Activated CD8-positive, alpha-beta memory T cell treated with anti-CD3 and anti-CD28 coated beads for 36 hours (primary cell): ENCODE results near the gene TTLL11. TPM values are rescaled to one million over a fixed set of nuclear protein-coding genes. Genes with fewer than 3 reads are reported as not detected.

Source experiments
- CTCF ChIA-PET: fragments of 350-600 bp; sonication (Branson Sonifier 250); formaldehyde crosslinking; loops from one replicate; lab custom pipeline; 2021; ENCODE audit warnings: antibody characterized with exemption; lab: Charles Lee
- POLR2A ChIA-PET: fragments of 350-600 bp; sonication (Branson Sonifier 250); formaldehyde crosslinking; loops from one replicate; lab custom pipeline; 2021; ENCODE audit warnings: antibody characterized with exemption; lab: Charles Lee
- total RNA-seq, 2 experiments: library from RNA; stranded (reverse); gene quantifications; one replicate each; pipeline ENCODE4 v1.2.3, GENCODE V29; 2021

The TTLL11 gene
- total RNA-seq, 2 experiments from 2014 or later, result 2.0 to 2.6 TPM

GRCh38 chr9:121783111-121783510 lies 310.0 kb downstream of the TTLL11 start:
- ChIA-PET POLR2A (no interaction called here), CTCF (no interaction called here)

DNA sequence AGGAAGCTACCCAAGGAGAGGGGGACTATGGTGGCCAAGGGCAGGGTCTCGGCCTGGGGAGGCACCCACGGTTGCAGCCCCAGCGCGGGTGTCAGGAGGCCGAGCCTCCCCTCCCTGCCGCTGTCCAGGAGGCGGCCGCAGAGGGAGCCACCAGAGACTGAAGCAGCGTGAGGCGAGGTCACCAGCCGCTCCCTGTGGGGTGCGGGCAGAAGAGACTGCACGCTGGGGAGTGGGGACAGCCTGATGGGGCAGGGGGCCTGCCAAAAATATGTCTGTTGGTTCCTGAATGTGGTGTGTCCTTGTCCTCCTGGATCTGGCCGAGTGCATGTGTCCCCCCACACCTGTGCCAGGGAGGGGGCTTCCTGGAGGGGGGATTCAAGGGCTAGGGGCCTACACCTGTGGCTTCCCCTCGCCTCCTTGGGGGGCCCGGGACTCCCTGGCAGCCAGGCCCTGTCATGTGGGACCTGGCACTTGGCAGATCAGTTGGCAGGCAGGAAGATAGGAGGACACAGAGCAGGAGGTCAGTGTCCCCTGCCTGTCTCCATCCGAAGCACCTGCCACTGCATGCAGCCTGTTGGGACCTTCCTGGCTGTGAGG lies 310.5 kb downstream of the TTLL11 start:
- POLR2A ChIA-PET, result no interaction called here
- CTCF ChIA-PET, result no interaction called here

DNA sequence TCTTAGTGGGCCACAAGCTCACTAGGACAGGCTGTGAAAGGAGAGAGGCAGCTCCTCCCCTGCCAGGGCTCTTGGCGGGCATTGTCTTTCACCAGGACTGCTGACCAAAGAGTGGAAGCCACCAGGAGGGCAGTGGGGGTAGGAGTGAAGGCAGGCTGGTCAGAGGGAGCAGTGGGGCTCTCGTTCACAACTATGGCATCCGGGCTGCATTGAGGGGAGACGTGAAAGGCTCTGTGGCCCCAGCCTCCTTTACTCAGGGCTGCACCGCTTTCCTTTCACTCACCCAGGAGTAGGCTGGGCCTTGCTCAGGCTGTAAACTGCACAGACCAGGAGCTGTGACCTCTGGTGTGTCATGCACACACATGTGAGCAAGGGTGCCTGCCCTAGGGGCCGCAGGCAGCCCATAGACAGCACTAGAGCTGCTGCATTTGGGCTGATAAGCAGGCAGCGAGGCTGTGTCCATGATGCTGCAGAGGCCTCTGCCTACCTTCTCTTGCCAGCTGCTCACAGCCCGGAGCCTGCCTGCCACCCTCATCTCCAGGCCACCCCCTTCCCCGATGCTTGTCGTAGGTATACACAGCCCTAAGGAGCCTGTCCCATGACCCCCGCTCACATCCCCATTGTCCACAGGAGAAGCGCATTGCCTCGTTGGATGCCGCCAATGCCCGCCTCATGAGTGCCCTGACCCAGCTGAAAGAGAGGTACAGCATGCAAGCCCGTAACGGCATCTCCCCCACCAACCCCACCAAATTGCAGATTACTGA lies 311.2 kb downstream of the TTLL11 start:
- ChIA-PET POLR2A (no interaction called here), CTCF (no interaction called here)

GRCh38 chr9:121781145-121781548 lies 312.0 kb downstream of the TTLL11 start:
- POLR2A ChIA-PET, result no interaction called here
- CTCF ChIA-PET, result no interaction called here

DNA sequence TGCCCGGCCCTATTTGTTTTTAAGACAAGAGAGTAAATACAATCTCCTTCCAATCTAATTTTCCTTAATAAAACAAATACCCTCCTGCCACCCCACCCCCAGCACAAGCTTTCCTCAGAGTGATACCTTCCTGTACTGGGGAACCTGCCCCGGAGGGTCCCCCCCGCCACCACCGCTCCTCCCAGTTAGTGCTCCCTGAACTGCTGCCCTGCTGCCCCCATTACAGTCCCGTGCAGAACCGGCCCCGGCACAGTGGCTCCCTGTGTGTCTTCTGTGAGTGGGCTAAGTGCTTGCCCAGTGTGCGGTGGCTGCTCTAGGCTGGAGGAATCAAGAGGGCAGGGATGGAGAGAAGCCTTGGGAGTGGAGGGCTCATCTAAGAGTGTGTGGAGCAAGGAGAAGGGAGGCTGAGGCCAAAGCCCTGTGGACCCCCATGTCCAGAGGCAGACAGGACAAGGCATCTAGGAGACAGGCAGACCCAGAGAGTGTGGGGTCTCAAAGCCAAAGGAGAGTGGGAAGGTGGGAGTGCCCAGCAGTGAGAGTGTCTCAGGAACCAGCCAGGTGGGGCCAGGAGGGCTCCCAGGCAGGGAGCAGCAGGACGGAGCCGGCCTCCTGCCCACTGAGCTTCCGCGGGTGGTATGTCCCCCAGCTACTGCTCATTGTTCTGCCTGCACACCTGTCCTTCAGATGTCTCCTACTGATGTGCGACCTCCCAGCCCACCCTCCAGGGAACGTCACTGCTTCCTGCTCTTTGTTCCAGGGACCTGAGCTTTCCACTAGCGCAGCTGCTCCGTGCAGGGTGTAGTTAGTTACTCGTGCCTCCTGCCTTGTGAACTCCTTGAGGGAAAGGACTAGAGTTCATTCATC lies 312.7 kb downstream of the TTLL11 start:
- ChIA-PET POLR2A (no interaction called here), CTCF (no interaction called here)

DNA sequence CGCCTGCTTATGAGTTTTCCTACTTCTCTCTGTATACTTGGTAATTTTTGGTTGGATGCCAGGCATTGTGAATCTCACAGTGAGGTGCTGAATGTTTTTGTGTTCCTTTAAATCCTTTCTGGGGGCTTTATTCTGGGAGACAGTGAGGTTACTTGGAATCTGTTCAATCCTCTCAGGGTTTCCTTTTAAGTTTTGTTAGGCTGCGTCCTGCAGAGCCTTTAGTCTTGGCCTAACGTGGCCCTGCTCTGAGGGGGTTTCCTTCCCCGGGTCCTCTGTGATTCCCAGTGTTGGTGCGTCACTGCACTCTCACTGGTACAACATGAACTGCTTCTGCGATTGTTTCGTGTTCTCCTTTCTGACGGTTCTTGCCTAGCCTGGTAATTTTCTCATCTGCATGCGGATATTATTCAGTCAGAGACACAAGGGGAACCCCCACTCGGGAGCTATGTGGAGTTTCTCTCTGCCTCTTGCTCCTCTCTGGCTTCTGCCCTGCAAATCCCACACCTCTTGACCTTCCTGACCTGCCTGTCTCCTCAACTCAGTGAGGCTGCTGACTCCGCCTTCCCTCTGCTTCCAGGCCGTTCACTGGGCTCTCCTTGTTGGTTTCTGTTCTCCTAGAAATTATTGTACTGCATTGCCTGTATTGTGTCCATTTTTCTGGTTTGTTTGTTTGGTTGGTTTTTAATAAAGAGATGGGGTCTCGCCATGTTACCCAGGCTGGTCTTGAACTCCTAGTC lies 313.6 kb downstream of the TTLL11 start:
- ChIA-PET CTCF (no interaction called here), POLR2A (no interaction called here)

DNA sequence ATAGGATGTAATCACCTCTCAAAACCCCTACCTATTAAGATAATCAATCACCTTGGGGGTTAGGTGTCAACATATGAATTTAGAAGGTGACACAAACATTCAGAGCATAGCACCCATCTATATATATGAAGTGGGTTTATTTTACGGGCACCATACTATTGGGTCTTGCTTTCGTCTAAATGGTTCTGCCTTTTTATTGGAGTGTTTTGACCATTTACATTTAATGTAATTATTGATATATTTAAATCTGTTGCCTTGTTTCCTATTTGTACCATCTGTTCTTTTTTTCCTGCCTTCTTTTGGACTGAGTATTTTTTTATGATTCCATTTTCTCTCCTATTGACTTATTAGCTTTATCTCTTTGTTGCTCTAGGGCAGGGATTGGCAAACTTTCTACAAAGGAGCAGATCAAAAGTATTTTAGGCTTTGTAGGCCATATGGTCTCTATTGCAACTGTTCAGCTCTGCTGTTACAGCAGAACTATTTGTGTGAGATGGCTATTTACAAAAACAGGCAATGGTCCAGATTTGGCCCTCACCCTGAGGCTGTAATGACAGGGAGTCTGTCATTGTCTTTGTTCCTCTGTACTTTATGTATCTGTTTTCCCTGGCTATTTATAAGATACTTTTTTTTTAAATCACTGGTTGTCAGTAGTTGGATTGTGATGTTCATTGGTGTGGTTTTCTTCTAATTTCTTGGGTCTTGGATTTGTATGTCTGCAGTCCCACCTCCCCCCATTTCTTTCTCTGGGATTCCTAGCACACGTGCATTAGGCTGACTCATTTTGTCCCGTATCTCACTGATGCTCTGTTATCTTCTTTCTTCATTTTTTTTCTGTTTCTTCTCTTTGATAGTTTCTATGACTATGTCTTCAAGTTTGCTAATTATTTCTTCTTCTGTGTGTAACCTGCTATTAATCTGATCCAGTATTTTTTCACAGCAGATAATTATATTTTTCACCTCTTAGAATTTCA lies 314.6 kb downstream of the TTLL11 start:
- ChIA-PET POLR2A (no interaction called here), CTCF (no interaction called here)

DNA sequence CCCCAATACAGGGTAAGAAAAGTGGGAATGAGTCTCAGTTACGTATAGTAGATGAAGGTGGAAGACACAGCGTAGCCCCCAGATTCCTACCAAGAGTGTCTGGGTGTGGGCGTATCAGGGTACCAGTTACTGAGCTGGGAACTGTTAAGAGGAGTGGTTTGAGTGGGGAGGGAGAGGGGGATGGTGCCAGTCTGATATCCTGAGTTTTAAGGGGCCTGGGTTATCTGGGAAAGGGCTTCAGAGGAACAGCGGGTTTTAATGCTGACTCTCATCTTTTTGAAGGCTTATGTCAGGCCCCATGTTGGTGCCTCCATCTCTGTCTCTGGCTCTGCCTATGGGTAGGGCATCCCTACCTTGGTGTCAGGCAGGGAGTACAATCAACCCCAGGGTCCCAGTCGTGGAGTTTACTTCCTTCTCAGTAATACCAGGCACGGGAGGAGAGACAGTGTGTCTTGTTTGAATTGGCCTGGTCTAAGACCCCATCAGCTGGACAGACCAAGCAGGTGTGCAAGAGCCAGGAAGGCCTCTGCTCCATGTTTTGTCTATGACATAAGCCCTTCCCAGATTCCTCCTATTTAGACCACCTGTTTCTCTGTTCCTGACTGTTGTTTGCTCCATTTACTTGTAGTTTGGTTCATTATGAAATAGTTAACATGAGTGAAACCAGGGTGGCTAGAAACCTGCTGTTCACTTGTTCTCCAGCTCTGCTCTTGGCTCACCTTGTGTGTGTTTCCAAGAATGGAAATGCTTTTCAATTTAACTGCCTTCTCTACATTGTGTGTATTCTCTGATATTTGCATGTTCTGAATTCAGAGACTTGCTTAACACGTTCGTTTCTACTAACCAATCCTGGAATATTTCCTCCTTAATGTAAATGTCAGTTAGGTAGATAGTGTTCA lies 316.1 kb downstream of the TTLL11 start:
- ChIA-PET POLR2A (no interaction called here), CTCF (no interaction called here)

DNA sequence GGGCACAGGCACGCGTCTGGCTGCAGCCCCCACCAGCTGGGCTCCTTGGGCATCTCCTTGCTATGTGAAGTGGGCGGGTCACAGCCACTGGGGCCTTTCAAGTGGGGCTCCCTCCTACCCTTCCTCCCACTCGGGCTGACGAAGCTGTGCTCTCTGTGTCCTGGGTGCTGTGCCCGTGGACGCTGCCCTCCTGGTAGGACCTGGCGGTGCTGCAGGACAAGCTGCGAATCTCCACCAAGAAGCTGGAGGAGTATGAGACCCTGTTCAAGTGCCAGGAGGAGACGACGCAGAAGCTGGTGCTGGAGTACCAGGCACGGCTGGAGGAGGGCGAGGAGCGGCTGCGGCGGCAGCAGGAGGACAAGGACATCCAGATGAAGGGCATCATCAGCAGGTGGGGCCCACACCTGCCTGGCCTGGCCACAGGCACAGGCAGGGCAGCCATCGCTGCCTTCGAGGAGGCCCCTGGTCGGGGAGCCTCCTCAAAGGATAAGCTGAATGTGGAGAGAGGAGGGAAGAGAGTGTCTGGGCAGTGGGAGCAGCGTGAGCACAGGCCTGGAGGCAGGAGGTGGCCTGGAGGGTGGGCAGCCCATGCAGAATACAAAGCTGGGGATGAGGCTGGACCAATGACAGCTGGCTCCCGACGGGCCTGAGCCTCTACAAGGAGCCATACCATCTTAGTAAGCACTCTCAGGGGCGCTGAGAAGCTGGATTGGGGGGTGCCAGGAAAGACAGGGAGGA lies 316.9 kb downstream of the TTLL11 start:
- CTCF ChIA-PET, result no interaction called here

DNA sequence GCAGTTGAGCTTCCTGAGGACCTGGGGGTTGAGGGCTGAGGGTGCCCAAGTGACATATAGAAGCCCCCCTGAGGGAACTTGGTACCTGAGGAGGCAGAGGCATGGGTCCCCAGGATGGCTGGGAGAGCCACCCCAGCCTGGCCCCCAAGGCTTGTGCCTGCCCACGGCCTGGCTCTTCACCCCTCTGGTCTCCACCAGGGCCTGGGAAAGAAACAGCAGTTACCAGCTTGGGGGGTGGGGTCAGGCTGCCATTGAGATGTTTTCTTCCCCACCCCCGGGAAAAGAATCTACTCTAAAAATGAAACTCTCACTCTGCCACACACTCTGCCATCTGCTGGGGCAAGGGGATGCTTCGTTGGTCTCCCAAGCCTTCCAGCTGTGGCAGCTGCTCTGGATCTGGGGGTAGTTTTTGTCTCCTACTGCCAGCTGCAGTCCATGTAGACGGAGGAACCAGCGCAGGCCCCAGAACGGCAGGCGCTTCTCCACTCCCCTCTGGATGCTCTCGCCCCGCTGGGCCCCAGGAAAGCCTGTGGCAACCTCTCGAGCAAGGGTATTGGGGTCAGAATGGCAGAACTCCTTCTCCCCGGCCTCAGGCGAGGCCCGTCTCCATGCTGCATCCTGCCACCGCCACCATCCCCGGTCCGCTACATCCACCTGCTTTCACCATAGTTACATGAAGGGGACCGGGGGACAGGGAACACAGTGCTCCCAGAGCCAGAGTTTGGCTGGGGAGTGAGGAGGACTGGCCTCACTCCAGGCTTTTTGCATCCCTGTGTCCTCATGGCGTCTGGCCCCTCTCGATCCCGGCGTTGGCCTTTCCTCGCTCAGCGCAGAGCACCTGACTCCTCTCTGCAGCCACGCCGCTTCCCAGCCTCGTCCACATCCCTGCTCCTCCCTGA lies 318.1 kb downstream of the TTLL11 start:
- CTCF ChIA-PET, result no interaction called here
- POLR2A ChIA-PET, result no interaction called here

More for the DNA sequence above, 316.9 kb downstream of the TTLL11 start:
- POLR2A ChIA-PET, result no interaction called here

DNA sequence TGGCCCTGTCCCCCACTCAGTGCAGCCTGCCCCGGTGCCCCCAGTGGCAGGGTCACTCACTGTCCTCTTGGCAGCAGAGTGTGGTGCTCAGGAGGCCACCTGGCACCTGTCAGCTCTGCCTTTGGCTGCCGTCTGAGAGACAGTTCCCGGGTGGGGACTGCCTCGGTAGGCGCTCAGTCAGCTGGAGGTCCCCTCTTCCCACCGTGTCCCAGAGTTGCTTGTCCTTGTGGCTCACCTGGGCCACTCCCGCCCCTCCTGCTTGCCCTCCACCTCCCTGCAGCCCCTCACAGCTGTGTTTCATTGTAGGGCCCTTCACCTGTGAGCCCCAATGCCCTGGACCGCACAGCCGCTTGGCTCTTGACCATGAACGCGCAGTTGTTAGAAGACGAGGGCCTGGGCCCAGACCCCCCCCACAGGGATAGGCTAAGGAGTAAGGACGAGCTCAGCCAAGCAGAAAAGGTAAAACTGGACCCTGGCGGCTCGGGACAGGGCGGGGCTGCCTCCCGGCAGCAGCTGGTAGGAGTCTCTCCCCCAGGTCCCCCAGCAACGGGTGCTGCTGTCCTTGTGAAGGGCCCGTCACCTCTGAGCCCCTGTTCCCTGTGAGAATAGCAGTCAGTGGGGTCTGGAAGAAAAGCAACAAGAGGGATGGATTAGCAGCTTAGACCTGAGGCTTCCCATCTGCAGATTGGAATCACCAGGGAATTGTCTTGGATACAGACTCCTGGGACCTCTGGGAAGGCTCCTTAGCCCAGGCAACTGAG lies 319.0 kb downstream of the TTLL11 start:
- CTCF ChIA-PET, result no interaction called here
- POLR2A ChIA-PET, result no interaction called here

DNA sequence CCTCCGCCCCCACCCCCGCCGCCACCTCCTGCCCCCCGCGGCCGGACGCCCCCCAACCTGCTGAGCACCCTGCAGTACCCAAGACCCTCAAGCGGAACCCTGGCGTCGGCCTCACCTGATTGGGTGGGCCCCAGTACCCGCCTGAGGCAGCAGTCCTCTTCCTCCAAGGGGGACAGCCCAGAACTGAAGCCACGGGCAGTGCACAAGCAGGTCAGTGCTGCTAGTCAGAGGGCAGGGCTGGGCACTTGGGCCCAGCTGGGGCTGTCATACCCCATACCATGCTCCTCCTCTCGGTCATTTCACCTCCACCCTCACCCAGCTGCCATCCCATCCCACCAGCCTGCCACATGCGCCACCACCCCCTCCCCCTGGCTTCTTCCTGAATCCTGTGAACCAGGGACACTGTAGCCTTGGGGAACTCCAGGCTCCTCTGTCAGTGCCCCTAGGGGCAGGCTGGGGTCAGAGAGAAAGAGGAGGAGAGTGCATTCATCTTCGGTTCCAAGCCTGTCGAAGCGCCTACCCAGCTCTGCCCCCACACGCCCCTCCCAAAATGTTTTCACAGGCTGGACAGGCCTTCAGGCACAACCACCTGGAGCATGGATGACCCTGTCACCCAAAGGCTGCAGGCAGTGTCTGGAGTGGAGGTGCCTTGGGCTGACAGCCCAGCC lies 319.7 kb downstream of the TTLL11 start:
- ChIA-PET POLR2A (no interaction called here), CTCF (no interaction called here)

DNA sequence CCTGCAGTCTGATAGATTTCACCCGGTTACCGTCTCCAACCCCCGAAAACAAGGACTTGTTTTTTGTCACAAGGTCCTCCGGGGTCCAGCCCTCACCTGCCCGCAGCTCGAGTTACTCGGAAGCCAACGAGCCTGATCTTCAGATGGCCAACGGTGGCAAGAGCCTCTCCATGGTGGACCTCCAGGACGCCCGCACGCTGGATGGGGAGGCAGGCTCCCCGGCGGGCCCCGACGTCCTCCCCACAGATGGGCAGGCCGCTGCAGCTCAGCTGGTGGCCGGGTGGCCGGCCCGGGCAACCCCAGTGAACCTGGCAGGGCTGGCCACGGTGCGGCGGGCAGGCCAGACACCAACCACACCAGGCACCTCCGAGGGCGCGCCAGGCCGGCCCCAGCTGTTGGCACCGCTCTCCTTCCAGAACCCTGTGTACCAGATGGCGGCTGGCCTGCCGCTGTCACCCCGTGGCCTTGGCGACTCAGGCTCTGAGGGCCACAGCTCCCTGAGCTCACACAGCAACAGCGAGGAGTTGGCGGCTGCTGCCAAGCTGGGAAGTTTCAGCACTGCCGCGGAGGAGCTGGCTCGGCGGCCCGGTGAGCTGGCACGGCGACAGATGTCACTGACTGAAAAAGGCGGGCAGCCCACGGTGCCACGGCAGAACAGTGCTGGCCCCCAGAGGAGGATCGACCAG lies 320.4 kb downstream of the TTLL11 start:
- POLR2A ChIA-PET, result no interaction called here
- CTCF ChIA-PET, result no interaction called here
